ENCODE measurements around the gene LKAAEAR1.

LKAAEAR1 gene

GRCh38 chr20:64065974-64066343, 18.2 kb downstream of the LKAAEAR1 start:
- H3K36me3 ChIP-seq (replicated peaks): no peaks in the 10 kb centered on the region
- DNase-seq: peak; percentile 54
- H3K27me3 ChIP-seq (replicated peaks): no peaks in the 10 kb centered on the region
- H3K27ac ChIP-seq: no peak overlapping the region
- in situ Hi-C loops (cut with HindIII; ENCODE audit: low pct_ligation_motif_present, low sequenced_read_pairs): no loop called here
- no peak overlapping the region for H3K4me3 ChIP-seq (ENCODE audit: low read depth, low read length)
- TF ChIP-seq CTCF (IDR thresholded peaks at IDR 0.05; ENCODE audit: low read depth, low read length, missing control alignments): no peak

GRCh38 chr20:64065062-64065973, 18.9 kb downstream of the LKAAEAR1 start:
- H3K27ac ChIP-seq: no peak overlapping the region
- no peak for DNase-seq

GRCh38 chr20:64064145-64064698, 20.0 kb downstream of the LKAAEAR1 start:
- Histone ChIP-seq H3K4me3 (ENCODE audit: low read depth, low read length) (peak overlapping the region; percentile 80), H3K27me3 (replicated peaks) (no peaks in the 10 kb centered on the region), H3K27ac (no peak overlapping the region), H3K36me3 (replicated peaks) (no peaks in the 10 kb centered on the region)
- in situ Hi-C loops (cut with HindIII; ENCODE audit: low pct_ligation_motif_present, low sequenced_read_pairs): no loop called here
- DNase-seq: no peak
- TF ChIP-seq CTCF (IDR thresholded peaks at IDR 0.05; ENCODE audit: low read depth, low read length, missing control alignments): no peak

More at GRCh38 chr20:64065062-64065973, 18.9 kb downstream of the LKAAEAR1 start:
- no peak for TF ChIP-seq CTCF (IDR thresholded peaks at IDR 0.05; ENCODE audit: low read depth, low read length, missing control alignments)
- Histone ChIP-seq H3K4me3 (ENCODE audit: low read depth, low read length) (no peak overlapping the region), H3K27me3 (replicated peaks) (no peaks in the 10 kb centered on the region), H3K36me3 (replicated peaks) (no peaks in the 10 kb centered on the region)
- in situ Hi-C loops (cut with HindIII; ENCODE audit: low pct_ligation_motif_present, low sequenced_read_pairs): no loop called here

- H3K27me3 ChIP-seq (replicated peaks): no peaks in the 10 kb centered on the region
- peak overlapping the region; percentile 27 for H3K27ac ChIP-seq
- in situ Hi-C loops (cut with HindIII; ENCODE audit: low pct_ligation_motif_present, low sequenced_read_pairs): no loop called here
- no peaks in the 10 kb centered on the region for H3K36me3 ChIP-seq (replicated peaks)
- no peak for TF ChIP-seq CTCF (IDR thresholded peaks at IDR 0.05; ENCODE audit: low read depth, low read length, missing control alignments)
- DNase-seq: no peak
- peak overlapping the region; percentile 80 for H3K4me3 ChIP-seq (ENCODE audit: low read depth, low read length)
These were observed 20.6 kb downstream of the LKAAEAR1 start for GRCh38 chr20:64063389-64064144.

GRCh38 chr20:64062596-64063388, 21.4 kb downstream of the LKAAEAR1 start, which contains the start of gene TCEA2:
Gene TCEA2 (plus strand): TSS chr20:64063198. CDS start chr20:64063313, 115 bp downstream.
- no peaks in the 10 kb centered on the region for H3K36me3 ChIP-seq (replicated peaks)
- peak; percentile 94 for DNase-seq
- in situ Hi-C loops (cut with HindIII; ENCODE audit: low pct_ligation_motif_present, low sequenced_read_pairs): no loop called here
- H3K4me3 ChIP-seq (ENCODE audit: low read depth, low read length): peak within 1 kb of the TSS; percentile 80
- no peak for TF ChIP-seq CTCF (IDR thresholded peaks at IDR 0.05; ENCODE audit: low read depth, low read length, missing control alignments)
- peak within 1 kb of the TSS; percentile 52 for H3K27ac ChIP-seq
- H3K27me3 ChIP-seq (replicated peaks): no peaks in the 10 kb centered on the region

Data from brain microvascular endothelial cell (primary cell).